IPS-15b (cell line): ENCODE results near the gene PKN1.
"Not testable (repeated sequence)": the region's sequence is repeated elsewhere in the genome, so short reads cannot be mapped to it uniquely, and the experiment has no call there.

Experiments used
- H3K27me3 ChIP-seq: one replicate; pipeline ENCODE4 v1.6.1; 2013; ENCODE audit warnings: low read length; ENCODE audit not compliant: control insufficient read depth, insufficient read depth
- H3K36me3 ChIP-seq: one replicate; pipeline ENCODE4 v1.6.1; 2013; ENCODE audit warnings: low read length; ENCODE audit not compliant: control insufficient read depth, insufficient read depth
- H3K4me1 ChIP-seq: one replicate; pipeline ENCODE4 v1.6.1; 2013; ENCODE audit warnings: mild to moderate bottlenecking, low read length; ENCODE audit not compliant: control insufficient read depth, insufficient read depth
- H3K4me3 ChIP-seq: one replicate; pipeline ENCODE4 v1.5.1; 2013; ENCODE audit warnings: low read depth, low read length
- H3K9ac ChIP-seq: one replicate; pipeline ENCODE4 v1.6.1; 2013; ENCODE audit warnings: low read depth, mild to moderate bottlenecking, low read length
- H3K9me3 ChIP-seq: one replicate; pipeline ENCODE4 v1.6.1; 2013; ENCODE audit warnings: mild to moderate bottlenecking, low read length; ENCODE audit not compliant: control insufficient read depth, insufficient read depth

Gene PKN1

GRCh38 chr19:14432791-14433553 is at the start of gene PKN1:
PKN1 (plus strand) TSS chr19:14433306; CDS start chr19:14433522, 216 bp downstream.
- H3K9ac ChIP-seq, result no peak within 1 kb of the TSS
- H3K4me3 ChIP-seq, result peak within 1 kb of the TSS; percentile 70
- H3K4me1 ChIP-seq, result no peaks in the 10 kb centered on the region
- H3K36me3 ChIP-seq, result peaks cover 3% of the 10 kb centered on the region
- no peaks in the 10 kb centered on the region for H3K9me3 ChIP-seq
- no peaks in the 10 kb centered on the region for H3K27me3 ChIP-seq

- Histone ChIP-seq H3K36me3 (no peaks in the 10 kb centered on the region), H3K4me3 (no peak overlapping the region), H3K9me3 (no peaks in the 10 kb centered on the region), H3K4me1 (peaks cover 2% of the 10 kb centered on the region), H3K9ac (no peak overlapping the region), H3K27me3 (no peaks in the 10 kb centered on the region)
These were observed 49.2 kb upstream of the PKN1 start for GRCh38 chr19:14383661-14384555.

GRCh38 chr19:14385492-14385891 is 47.6 kb upstream of the PKN1 start:
- Histone ChIP-seq H3K9ac (no peak overlapping the region), H3K4me1 (peaks cover 2% of the 10 kb centered on the region), H3K4me3 (no peak overlapping the region), H3K27me3 (no peaks in the 10 kb centered on the region), H3K36me3 (no peaks in the 10 kb centered on the region), H3K9me3 (no peaks in the 10 kb centered on the region)

- H3K4me3 ChIP-seq, result no peak overlapping the region
- no peaks in the 10 kb centered on the region for H3K9me3 ChIP-seq
- peaks cover 2% of the 10 kb centered on the region for H3K36me3 ChIP-seq
- no peaks in the 10 kb centered on the region for H3K4me1 ChIP-seq
- no peaks in the 10 kb centered on the region for H3K27me3 ChIP-seq
- no peak overlapping the region for H3K9ac ChIP-seq
These were observed 42.6 kb upstream of the PKN1 start for GRCh38 chr19:14390548-14390947.

GRCh38 chr19:14391156-14391821 is 41.8 kb upstream of the PKN1 start:
- peaks cover 2% of the 10 kb centered on the region for H3K36me3 ChIP-seq

GRCh38 chr19:14393329-14393728 is 39.8 kb upstream of the PKN1 start:
- Histone ChIP-seq H3K9ac (no peak overlapping the region), H3K36me3 (peaks cover 2% of the 10 kb centered on the region), H3K27me3 (no peaks in the 10 kb centered on the region), H3K4me3 (no peak overlapping the region), H3K9me3 (no peaks in the 10 kb centered on the region), H3K4me1 (no peaks in the 10 kb centered on the region)

More at GRCh38 chr19:14391156-14391821, 41.8 kb upstream of the PKN1 start:
- no peaks in the 10 kb centered on the region for H3K4me1 ChIP-seq
- H3K27me3 ChIP-seq, result no peaks in the 10 kb centered on the region
- no peak overlapping the region for H3K9ac ChIP-seq
- H3K9me3 ChIP-seq, result no peaks in the 10 kb centered on the region
- H3K4me3 ChIP-seq, result no peak overlapping the region

GRCh38 chr19:14394167-14394566 is 38.9 kb upstream of the PKN1 start:
- H3K9ac ChIP-seq, result no peak overlapping the region
- H3K4me1 ChIP-seq, result no peaks in the 10 kb centered on the region
- peaks cover 2% of the 10 kb centered on the region for H3K36me3 ChIP-seq
- no peaks in the 10 kb centered on the region for H3K9me3 ChIP-seq
- H3K4me3 ChIP-seq, result no peak overlapping the region
- no peaks in the 10 kb centered on the region for H3K27me3 ChIP-seq

GRCh38 chr19:14395262-14395661 is 37.8 kb upstream of the PKN1 start:
- no peaks in the 10 kb centered on the region for H3K9me3 ChIP-seq
- H3K9ac ChIP-seq, result no peak overlapping the region
- peaks cover 2% of the 10 kb centered on the region for H3K36me3 ChIP-seq
- no peak overlapping the region for H3K4me3 ChIP-seq
- H3K4me1 ChIP-seq, result no peaks in the 10 kb centered on the region
- H3K27me3 ChIP-seq, result no peaks in the 10 kb centered on the region

- Histone ChIP-seq H3K36me3 (peaks cover 2% of the 10 kb centered on the region), H3K9me3 (no peaks in the 10 kb centered on the region), H3K9ac (no peak overlapping the region), H3K4me1 (no peaks in the 10 kb centered on the region), H3K27me3 (no peaks in the 10 kb centered on the region), H3K4me3 (no peak overlapping the region)
These were observed 37.3 kb upstream of the PKN1 start for GRCh38 chr19:14395710-14396336.

- not testable (repeated sequence) for H3K27me3 ChIP-seq, H3K4me3 ChIP-seq, H3K4me1 ChIP-seq, H3K9me3 ChIP-seq, H3K36me3 ChIP-seq, H3K9ac ChIP-seq
These were observed 36.4 kb upstream of the PKN1 start for GRCh38 chr19:14396730-14397129.

GRCh38 chr19:14397168-14397567 is 35.9 kb upstream of the PKN1 start:
- H3K27me3 ChIP-seq, H3K4me3 ChIP-seq, H3K4me1 ChIP-seq, H3K9me3 ChIP-seq, H3K36me3 ChIP-seq, H3K9ac ChIP-seq: not testable (repeated sequence)
